ENCODE measurements around the gene LAIR2.

Gene LAIR2

DNA sequence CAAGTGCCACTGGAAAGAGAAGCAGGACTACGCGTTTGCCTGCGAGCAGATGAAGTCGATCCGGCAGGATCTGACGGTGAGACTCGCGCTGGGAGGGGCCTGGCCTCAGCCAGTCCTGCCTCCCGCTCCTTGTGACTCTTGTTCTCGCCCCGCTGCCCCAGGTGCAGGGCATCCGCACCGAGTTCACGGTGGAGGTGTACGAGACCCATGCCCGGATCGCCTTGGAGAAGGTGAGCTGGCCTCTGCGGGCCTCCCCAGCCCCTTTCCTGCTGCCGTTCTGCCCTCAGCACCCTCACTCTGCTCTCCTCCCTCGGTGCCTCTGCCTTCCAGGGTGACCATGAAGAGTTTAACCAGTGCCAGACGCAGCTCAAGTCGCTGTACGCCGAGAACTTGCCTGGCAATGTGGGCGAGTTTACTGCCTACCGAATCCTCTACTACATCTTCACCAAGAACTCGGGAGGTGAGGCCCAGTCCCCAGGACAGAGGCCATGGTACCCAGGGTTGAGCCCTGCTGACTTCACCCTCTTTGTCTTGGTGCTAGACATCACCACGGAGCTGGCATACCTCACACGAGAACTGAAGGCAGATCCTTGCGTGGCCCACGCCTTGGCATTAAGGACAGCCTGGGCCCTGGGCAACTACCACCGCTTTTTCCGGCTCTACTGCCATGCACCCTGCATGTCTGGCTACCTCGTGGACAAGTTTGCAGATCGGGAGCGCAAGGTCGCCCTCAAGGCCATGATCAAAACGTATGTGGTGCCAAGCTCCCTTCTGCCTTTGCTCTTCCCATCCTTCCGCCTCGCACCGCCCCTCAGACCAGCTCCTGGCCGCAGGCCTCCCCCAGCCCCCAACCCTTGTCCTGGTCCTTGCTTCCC is 44.6 kb upstream of the LAIR2 start:
- FAIRE-seq = no peak
- TF ChIP-seq, protein P1, sequence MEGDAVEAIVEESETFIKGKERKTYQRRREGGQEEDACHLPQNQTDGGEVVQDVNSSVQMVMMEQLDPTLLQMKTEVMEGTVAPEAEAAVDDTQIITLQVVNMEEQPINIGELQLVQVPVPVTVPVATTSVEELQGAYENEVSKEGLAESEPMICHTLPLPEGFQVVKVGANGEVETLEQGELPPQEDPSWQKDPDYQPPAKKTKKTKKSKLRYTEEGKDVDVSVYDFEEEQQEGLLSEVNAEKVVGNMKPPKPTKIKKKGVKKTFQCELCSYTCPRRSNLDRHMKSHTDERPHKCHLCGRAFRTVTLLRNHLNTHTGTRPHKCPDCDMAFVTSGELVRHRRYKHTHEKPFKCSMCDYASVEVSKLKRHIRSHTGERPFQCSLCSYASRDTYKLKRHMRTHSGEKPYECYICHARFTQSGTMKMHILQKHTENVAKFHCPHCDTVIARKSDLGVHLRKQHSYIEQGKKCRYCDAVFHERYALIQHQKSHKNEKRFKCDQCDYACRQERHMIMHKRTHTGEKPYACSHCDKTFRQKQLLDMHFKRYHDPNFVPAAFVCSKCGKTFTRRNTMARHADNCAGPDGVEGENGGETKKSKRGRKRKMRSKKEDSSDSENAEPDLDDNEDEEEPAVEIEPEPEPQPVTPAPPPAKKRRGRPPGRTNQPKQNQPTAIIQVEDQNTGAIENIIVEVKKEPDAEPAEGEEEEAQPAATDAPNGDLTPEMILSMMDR (IDR thresholded peaks at IDR 0.05; ENCODE audit: insufficient read depth, missing control alignments) = no peak
- no peak for DNase-seq (ENCODE audit: insufficient read length, low spot score)

DNA sequence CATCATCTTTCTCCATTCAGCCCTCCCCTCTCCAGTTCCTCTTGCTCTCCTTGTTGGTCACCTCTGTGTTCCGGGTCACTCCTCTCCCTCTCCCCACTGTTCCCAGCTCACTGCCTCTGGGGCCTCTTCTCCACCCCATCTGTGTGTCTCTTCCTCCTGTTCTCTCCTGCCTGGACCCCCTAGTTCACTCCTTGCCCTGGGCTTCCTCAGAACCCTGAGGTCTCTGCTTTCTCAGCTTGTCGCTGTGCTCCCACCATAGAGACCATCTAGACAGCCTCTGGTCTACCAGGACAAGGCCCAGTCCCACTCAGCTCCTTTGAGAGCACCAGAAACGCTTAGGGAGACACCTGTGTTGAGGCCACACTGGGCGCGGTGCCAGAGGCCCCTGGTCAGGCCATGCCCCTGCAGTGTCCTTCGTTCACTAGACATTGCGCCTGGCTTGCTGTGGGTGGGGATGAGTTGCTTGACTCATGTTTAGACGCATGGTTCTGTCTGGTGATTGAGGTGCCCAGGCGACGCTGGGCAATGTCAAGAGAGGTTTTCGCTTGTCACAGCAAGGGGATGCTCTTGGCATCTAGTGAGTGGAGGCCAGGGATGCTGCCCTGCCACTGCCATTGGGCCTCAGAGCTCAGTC is 43.9 kb upstream of the LAIR2 start:
- DNase-seq (ENCODE audit: insufficient read length, low spot score) (no peak), FAIRE-seq (no peak)
- TF ChIP-seq, protein P1 (IDR thresholded peaks at IDR 0.05; ENCODE audit: insufficient read depth, missing control alignments) = no peak

DNA sequence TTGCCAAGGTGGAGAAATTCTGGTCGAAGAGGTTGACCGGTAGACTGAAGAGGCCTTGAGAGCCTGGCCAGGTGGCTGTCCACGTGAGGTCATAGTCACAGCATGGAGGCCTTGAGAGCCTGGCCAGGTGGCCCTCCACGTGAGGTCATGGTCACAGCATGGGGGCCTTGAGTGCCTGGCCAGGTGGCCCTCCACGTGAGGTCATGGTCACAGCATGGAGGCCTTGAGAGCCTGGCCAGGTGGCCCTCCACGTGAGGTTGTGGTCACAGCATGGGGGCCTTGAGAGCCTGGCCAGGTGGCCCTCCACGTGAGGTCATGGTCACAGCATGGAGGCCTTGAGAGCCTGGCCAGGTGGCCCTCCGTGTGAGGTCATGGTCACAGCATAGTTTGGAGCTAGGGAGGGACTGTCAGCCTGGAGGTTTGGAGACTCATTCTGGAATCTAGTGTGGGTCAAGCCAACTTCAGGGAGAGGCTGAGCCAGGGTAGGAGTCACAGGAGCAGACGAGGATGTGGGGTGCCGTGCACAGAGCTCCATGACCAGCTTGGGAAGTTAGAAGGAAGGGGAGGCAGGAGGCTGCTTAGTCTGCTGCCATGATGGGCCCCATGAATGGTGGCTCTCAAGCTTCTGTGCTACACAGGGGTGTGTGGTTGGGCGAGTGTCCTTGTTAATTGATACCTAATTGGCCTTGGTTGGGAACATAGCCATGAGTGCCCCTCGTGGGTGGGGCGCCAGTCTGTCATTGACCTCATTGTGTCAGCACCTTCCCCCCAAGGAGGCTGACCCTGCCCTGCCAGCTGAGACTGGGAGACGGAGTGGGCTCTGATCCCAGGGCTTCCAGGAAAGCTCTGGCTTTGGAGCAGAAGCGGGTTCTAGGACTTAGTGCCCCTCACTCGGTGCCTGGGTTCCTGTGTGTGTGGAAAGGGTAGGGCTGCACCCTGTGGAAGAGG is 43.1 kb upstream of the LAIR2 start:
- FAIRE-seq = no peak
- TF ChIP-seq, protein P1 (IDR thresholded peaks at IDR 0.05; ENCODE audit: insufficient read depth, missing control alignments) = no peak
- DNase-seq (ENCODE audit: insufficient read length, low spot score) = no peak

DNA sequence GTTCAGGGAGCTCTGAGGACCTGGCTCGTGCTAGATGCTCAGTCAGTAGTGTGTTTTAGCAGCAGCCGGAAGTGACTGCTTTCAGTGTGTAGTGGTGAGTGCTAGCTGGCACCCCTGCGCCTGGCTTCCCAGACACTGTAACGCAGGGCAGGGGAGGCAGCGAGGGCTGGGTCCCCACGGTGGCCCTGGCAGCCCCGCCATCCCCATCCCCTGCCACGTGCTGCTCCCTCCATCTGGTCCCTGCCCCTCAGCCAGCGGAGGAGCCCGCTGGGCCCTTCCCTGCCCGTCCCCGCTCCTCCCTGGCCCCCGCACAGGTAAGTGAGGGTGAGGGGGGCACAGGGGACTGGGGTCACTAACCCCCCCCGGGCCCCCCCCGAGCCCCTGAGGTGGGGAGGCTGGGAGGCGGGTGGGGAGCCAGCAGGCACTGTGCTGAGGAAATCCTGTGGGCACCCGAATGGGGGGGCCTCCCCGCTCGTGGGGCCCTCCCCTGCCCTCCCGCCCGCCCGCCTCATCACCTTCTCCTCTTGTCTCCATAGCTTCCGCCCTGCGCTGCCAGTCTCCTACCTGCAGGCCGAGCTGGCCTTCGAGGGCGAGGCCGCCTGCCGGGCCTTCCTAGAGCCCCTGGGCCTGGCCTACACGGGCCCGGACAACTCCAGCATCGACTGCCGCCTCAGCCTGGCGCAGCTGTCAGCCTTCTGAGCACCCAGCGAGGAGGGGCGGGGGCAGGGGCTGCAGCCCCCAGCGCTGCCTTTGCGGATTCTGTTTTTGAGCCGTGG is 42.2 kb upstream of the LAIR2 start:
- DNase-seq (ENCODE audit: insufficient read length, low spot score) (no peak), FAIRE-seq (no peak)
- TF ChIP-seq, protein P1 (IDR thresholded peaks at IDR 0.05; ENCODE audit: insufficient read depth, missing control alignments) = no peak

DNA sequence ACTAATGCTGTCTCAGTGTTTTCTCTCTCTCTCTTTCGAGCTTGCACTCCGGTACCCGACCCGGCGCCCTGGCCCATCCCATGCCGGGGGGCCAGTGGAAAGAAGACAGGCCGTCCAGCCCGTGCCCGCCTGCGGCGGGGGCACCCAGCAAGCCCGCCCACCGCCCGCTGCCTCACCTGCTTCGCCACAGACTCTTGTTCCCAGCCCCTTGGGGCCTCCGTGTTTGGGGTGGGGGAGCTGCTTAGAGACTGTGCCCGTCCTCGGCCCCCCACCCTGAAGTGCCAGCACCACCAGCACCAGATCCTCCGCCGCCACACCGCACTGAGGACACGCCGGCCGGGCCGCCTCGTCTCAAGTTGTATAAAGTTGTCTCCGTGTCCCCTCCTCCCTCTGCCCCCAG is 41.4 kb upstream of the LAIR2 start:
- no peak for DNase-seq (ENCODE audit: insufficient read length, low spot score)
- TF ChIP-seq, protein P1 (IDR thresholded peaks at IDR 0.05; ENCODE audit: insufficient read depth, missing control alignments) = no peak
- no peak for FAIRE-seq

DNA sequence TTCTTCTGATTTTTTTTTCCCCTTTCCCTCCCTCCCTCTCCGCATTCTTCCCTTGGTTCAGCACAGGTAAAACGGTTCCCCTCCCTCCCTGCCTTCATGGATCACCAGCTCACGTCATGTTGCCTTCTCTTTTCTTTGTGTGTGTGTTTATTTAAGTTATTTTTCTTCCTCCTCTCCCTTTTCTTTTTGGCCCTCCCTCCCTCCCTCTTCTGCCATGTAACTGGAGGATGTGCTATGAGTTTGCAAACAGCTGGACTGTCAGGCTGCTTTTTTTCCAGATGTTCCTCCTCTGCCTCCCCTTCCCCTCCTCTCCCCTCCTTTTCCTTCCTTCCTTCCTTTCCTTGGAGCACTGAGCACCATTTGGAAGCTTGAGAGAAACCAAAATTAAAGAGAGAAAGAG is 41.0 kb upstream of the LAIR2 start:
- TF ChIP-seq, protein P1 (IDR thresholded peaks at IDR 0.05; ENCODE audit: insufficient read depth, missing control alignments) = no peak
- FAIRE-seq (no peak), DNase-seq (ENCODE audit: insufficient read length, low spot score) (no peak)
